K562 (cell line): Measurements from ENCODE around the gene ELF2.

ENCODE experiments used
- EP300 ChIP-seq: IDR thresholded peaks from 2 replicates; pipeline ENCODE4 v1.6.1; 2012; ENCODE audit warnings: low read length, improper control_type of control experiment
- ZNF512 ChIP-seq: IDR thresholded peaks from 2 replicates; pipeline ENCODE4 v1.6.1; 2016; ENCODE audit warnings: missing genetic modification characterization, missing compliant biosample characterization

GRCh38 chr4:139219450-139220055, 42.5 kb upstream of the ELF2 start:
- TF ChIP-seq ZNF512 (tag) (no peak), EP300 (no peak)
